22Rv1 (cell line): ENCODE results near the gene CBX6.

Source experiments
- ZFX ChIP-seq: fragments of 450-650 bp; IDR thresholded peaks from 2 replicates; pipeline ENCODE4 v1.6.1; 2017; ENCODE audit warnings: antibody characterized with exemption, borderline replicate concordance
- TF ChIP-seq, protein P1 (sequence below): fragments of 450-650 bp; IDR thresholded peaks from 2 replicates; pipeline ENCODE4 v1.5.1; 2017; ENCODE audit warnings: mild to moderate bottlenecking

DNA sequence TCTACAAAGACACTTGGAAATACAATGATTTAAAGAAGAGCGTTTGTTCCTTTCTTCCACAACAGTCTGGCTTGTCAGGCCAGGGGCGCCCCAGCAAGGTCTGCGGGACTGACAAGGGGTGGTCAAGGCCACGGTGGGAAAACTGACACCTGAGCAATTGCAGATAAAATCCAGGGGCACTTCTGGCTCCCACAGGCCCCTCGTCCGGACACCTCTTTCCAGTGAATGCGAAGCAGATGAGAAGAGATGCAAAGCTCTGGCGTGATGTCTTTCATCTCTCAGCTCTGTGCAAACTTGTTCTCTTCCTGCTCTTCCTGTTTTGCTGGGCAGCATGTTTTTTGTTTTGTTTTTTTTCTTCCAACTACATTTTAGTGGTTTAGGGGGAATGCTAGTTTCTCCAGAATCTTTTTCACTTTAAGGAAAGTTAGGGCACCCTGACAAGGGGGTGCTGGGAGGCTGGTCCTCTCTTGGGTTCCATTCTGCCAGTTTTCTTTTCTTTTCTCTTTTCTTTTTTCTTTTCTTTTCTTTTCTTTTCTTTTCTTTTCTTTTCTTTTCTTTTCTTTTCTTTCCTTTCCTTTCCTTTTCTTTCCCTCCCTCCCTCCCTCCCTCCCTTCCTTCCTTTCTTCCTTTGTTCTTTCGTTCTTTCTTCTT, 11.1 kb upstream of the CBX6 start:
- TF ChIP-seq, protein P1, sequence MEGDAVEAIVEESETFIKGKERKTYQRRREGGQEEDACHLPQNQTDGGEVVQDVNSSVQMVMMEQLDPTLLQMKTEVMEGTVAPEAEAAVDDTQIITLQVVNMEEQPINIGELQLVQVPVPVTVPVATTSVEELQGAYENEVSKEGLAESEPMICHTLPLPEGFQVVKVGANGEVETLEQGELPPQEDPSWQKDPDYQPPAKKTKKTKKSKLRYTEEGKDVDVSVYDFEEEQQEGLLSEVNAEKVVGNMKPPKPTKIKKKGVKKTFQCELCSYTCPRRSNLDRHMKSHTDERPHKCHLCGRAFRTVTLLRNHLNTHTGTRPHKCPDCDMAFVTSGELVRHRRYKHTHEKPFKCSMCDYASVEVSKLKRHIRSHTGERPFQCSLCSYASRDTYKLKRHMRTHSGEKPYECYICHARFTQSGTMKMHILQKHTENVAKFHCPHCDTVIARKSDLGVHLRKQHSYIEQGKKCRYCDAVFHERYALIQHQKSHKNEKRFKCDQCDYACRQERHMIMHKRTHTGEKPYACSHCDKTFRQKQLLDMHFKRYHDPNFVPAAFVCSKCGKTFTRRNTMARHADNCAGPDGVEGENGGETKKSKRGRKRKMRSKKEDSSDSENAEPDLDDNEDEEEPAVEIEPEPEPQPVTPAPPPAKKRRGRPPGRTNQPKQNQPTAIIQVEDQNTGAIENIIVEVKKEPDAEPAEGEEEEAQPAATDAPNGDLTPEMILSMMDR, result no peak
- no peak for TF ChIP-seq ZFX
